GM21381 (cell line): ENCODE results near the gene GRIK2.

Experiments
- ATAC-seq: cut with Tn5 transposase; IDR thresholded peaks from one replicate; pipeline ENCODE4 v1.9.1; 2021; ENCODE audit warnings: mild to moderate bottlenecking, moderate library complexity; ENCODE audit not compliant: unreplicated experiment

GRIK2 gene

GRCh38 chr6:101399616-101400162 is 6.2 kb downstream of the GRIK2 start:
- no peak for ATAC-seq

GRCh38 chr6:101400326-101401135 is 7.0 kb downstream of the GRIK2 start:
- ATAC-seq = no peak

- ATAC-seq = no peak
These were observed 7.7 kb downstream of the GRIK2 start for GRCh38 chr6:101401171-101401570.

- ATAC-seq = no peak
These were observed 8.5 kb downstream of the GRIK2 start for GRCh38 chr6:101401792-101402621.

- ATAC-seq = no peak
These were observed 9.1 kb downstream of the GRIK2 start for GRCh38 chr6:101402622-101403031.

GRCh38 chr6:101403216-101403945 is 9.9 kb downstream of the GRIK2 start:
- ATAC-seq = no peak

- no peak for ATAC-seq
These were observed 11.3 kb downstream of the GRIK2 start for GRCh38 chr6:101404775-101405174.

- ATAC-seq = no peak
These were observed 20.3 kb downstream of the GRIK2 start for GRCh38 chr6:101413773-101414172.

- ATAC-seq = no peak
These were observed 24.4 kb downstream of the GRIK2 start for GRCh38 chr6:101417900-101418299.

- no peak for ATAC-seq
These were observed 28.7 kb downstream of the GRIK2 start for GRCh38 chr6:101422251-101422650.

GRCh38 chr6:101422811-101423210 is 29.3 kb downstream of the GRIK2 start:
- ATAC-seq = no peak

GRCh38 chr6:101429270-101429669 is 35.8 kb downstream of the GRIK2 start:
- ATAC-seq = no peak

- no peak for ATAC-seq
These were observed 36.3 kb downstream of the GRIK2 start for GRCh38 chr6:101429845-101430244.

- ATAC-seq = no peak
These were observed 39.6 kb downstream of the GRIK2 start for GRCh38 chr6:101433141-101433540.

GRCh38 chr6:101434601-101435000 is 41.1 kb downstream of the GRIK2 start:
- ATAC-seq = no peak

GRCh38 chr6:101435038-101435437 is 41.5 kb downstream of the GRIK2 start:
- no peak for ATAC-seq

- ATAC-seq = no peak
These were observed 46.3 kb downstream of the GRIK2 start for GRCh38 chr6:101439790-101440189.

GRCh38 chr6:101443315-101443714 is 49.8 kb downstream of the GRIK2 start:
- no peak for ATAC-seq

GRCh38 chr6:101444717-101445116 is 51.2 kb downstream of the GRIK2 start:
- ATAC-seq = no peak

- ATAC-seq = no peak
These were observed 52.0 kb downstream of the GRIK2 start for GRCh38 chr6:101445527-101445926.

GRCh38 chr6:101450901-101451300 is 57.4 kb downstream of the GRIK2 start:
- no peak for ATAC-seq
